HG02642 (cell line): ENCODE measurements around the gene PROM1.

Experiments
- ATAC-seq: cut with Tn5 transposase; IDR thresholded peaks from one replicate; pipeline ENCODE4 v1.9.1; 2021; ENCODE audit warnings: mild to moderate bottlenecking; ENCODE audit not compliant: unreplicated experiment, poor library complexity

The PROM1 gene

DNA sequence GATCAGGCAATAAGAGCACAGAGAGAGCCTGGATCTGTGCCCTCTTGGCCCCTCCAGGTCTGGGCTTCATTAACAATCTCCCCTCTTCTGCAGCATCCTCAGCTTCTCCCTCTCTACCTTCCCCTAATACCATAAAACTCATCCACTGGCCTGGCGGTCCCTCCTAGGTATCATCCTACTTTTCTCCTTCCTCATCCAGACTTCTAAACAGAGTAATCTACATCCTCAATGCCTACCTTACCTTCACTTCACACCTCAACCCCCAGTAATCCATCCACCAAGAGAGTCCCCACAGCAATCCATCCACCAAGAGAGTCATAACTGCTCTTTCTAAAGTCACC lies 162.3 kb downstream of the PROM1 start:
- no peak for ATAC-seq

- ATAC-seq: no peak
These were observed 162.9 kb downstream of the PROM1 start for GRCh38 chr4:15920723-15921591.

- no peak for ATAC-seq
These were observed 165.2 kb downstream of the PROM1 start for GRCh38 chr4:15918484-15919129.
